GM12892 (cell line): ENCODE measurements around the gene DBN1.

Source experiments
- POLR2A ChIP-seq: IDR thresholded peaks from 2 replicates; pipeline ENCODE4 v1.6.1; 2011; ENCODE audit warnings: low read depth, low read length, control low read depth
- POLR2AphosphoS5 ChIP-seq: IDR thresholded peaks from 2 replicates; pipeline ENCODE4 v1.6.1; 2011; ENCODE audit warnings: low read depth, low read length, control low read depth
- TAF1 ChIP-seq: IDR thresholded peaks from 2 replicates; pipeline ENCODE4 v1.6.1; 2011; ENCODE audit warnings: low read depth, mild to moderate bottlenecking, control low read depth, low read length, borderline replicate concordance

- no peak for TF ChIP-seq POLR2A
- no peak for TF ChIP-seq POLR2AphosphoS5
- TF ChIP-seq TAF1, result no peak
These were observed 52.2 kb downstream of the DBN1 start for GRCh38 chr5:177421062-177421798.
